Measurements from ENCODE around the gene CASZ1.

GRCh38 chr1:10610901-10611600 is 185.4 kb downstream of the CASZ1 start:
- TF ChIP-seq CTCF (IDR thresholded peaks at IDR 0.05) = no peak
- no peak for TF ChIP-seq POLR2A (IDR thresholded peaks at IDR 0.05)
- no peak for TF ChIP-seq POLR2AphosphoS5 (IDR thresholded peaks at IDR 0.05)
- TF ChIP-seq EP300 (IDR thresholded peaks at IDR 0.05; ENCODE audit: low read depth) = no peak
